NCI-H1048 (cell line): ENCODE measurements around the gene NOTCH2.
"Not testable (repeated sequence)": the region's sequence is repeated elsewhere in the genome, so short reads cannot be mapped to it uniquely, and the experiment has no call there.

ENCODE experiments used
- DNase-seq: peaks from one replicate; lab custom pipeline; 2025; lab: John Stamatoyannopoulos, UW

The NOTCH2 gene

GRCh38 chr1:120068683-120069066, 787 bp downstream of the NOTCH2 start:
- not testable (repeated sequence) for DNase-seq

GRCh38 chr1:120048208-120048607, 21.3 kb downstream of the NOTCH2 start:
- not testable (repeated sequence) for DNase-seq

- not testable (repeated sequence) for DNase-seq
These were observed 27.7 kb downstream of the NOTCH2 start for GRCh38 chr1:120041771-120042170.

- DNase-seq, result not testable (repeated sequence)
These were observed 37.2 kb downstream of the NOTCH2 start for GRCh38 chr1:120032253-120032652.

- DNase-seq, result not testable (repeated sequence)
These were observed 45.7 kb downstream of the NOTCH2 start for GRCh38 chr1:120023791-120024190.

GRCh38 chr1:120014978-120015377, 54.5 kb downstream of the NOTCH2 start:
- DNase-seq, result not testable (repeated sequence)

GRCh38 chr1:120008320-120008719, 61.1 kb downstream of the NOTCH2 start:
- DNase-seq, result not testable (repeated sequence)

- not testable (repeated sequence) for DNase-seq
These were observed 61.6 kb downstream of the NOTCH2 start for GRCh38 chr1:120007850-120008249.

- not testable (repeated sequence) for DNase-seq
These were observed 68.4 kb downstream of the NOTCH2 start for GRCh38 chr1:120001035-120001434.

GRCh38 chr1:119996731-119997312, 72.6 kb downstream of the NOTCH2 start:
- DNase-seq, result not testable (repeated sequence)

GRCh38 chr1:119995975-119996374, 73.5 kb downstream of the NOTCH2 start:
- DNase-seq, result not testable (repeated sequence)

- DNase-seq, result no peak
These were observed 81.0 kb downstream of the NOTCH2 start for GRCh38 chr1:119988306-119989062.

- no peak for DNase-seq
These were observed 81.8 kb downstream of the NOTCH2 start for GRCh38 chr1:119987686-119988085.

GRCh38 chr1:119987112-119987511, 82.3 kb downstream of the NOTCH2 start:
- DNase-seq, result no peak

GRCh38 chr1:119986007-119986497, 83.4 kb downstream of the NOTCH2 start:
- DNase-seq, result no peak

GRCh38 chr1:119984771-119985170, 84.7 kb downstream of the NOTCH2 start:
- DNase-seq, result no peak

- no peak for DNase-seq
These were observed 87.3 kb downstream of the NOTCH2 start for GRCh38 chr1:119981986-119982815.

GRCh38 chr1:119981496-119981895, 88.0 kb downstream of the NOTCH2 start:
- no peak for DNase-seq

GRCh38 chr1:119978018-119978505, 91.4 kb downstream of the NOTCH2 start:
- no peak for DNase-seq

GRCh38 chr1:119977113-119977736, 92.2 kb downstream of the NOTCH2 start:
- not testable (repeated sequence) for DNase-seq

GRCh38 chr1:119975582-119976254, 93.7 kb downstream of the NOTCH2 start:
- not testable (repeated sequence) for DNase-seq
